ENCODE results near the gene MEGF6. TPM values are rescaled to one million over a fixed set of nuclear protein-coding genes. Genes with fewer than 3 reads are reported as not detected.
A peak's percentile ranks its signal among the peaks of the same experiment; 100 is the strongest.

Gene MEGF6
- total and polyA plus RNA-seq, 4 donors = 53.7 to 332 (median 157) TPM

DNA sequence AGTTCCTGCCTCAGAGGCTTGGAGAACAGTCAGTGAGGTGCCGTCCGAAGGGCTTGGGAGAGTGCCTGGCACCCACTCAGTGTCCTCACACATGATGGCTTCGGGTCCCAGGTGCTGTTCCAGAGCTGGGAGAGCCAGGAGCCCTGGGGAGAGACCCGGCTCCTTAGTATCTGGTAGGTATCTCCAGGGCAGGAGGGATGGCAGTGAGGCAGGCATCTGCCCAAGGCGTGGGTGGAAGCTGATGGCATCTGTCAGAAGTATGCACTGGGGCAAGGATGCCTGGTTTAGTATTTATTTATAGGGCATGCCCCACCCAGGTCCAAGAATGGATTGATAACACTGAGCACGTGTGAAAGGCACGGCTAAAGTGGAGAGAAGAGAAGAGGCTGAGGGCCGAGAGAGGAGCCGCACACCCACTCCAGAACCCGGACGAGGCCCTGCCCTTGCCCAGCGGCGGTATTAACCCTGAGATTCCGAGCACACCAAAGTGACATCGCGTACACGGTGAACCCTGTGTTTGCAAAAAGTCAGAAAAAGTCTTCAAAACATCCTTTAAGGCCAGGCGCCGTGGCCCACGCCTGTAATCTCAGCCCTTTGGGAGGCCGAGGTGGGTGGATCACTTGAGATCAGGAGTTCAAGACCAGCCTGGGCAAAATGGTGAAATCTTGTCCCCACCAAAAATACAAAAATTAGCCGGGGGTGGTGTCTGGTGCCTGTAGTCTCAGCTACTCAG, 43.4 kb upstream of the MEGF6 start:
- Histone ChIP-seq H3K27ac (ENCODE audit: low read depth in 1 of 2, low read length in 2 of 2) (no peak overlapping the region), H3K27me3 (ENCODE audit: control insufficient read depth in 1 of 2, insufficient read depth in 2 of 2, low read length in 1 of 2) (no peaks in the 10 kb centered on the region), H3K36me3 (ENCODE audit: control insufficient read depth in 1 of 2, insufficient read depth in 2 of 2, low read length in 1 of 2) (no peaks in the 10 kb centered on the region), H3K4me3 (ENCODE audit: low read length in 2 of 2) (no peak overlapping the region), H3K4me1 (ENCODE audit: control insufficient read depth in 1 of 2, insufficient read depth in 2 of 2, low read length in 2 of 2) (no peaks in the 10 kb centered on the region), H3K9me3 (ENCODE audit: control insufficient read depth, low read length) (no peaks in the 10 kb centered on the region)
- peak; percentile 21 to 44 for DNase-seq
- WGBS, 2 donors = 86 to 89% methylated on average over 22 of the region's 22 CpGs
- no peak for ATAC-seq (ENCODE audit: low FRiP score)
- intact Hi-C loops (cut with DNase I) = no loop called here

DNA sequence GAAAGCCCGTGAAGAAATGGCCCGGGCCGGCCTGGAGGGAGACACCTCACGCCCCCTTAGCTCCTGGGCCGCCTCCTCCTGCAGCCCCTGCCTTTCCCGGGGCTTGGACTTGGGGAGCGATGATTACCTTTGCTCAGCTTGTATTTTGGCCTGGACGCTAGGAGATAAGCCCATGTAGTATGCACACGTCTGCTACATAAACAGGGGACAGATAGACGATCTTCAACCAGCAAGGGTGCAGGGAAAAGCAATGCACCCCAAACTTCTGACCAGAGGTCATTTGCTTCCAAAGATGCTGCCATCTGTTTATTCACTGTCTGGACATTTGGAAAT, 41.9 kb upstream of the MEGF6 start:
- Histone ChIP-seq H3K27ac (ENCODE audit: low read depth in 1 of 2, low read length in 2 of 2) (no peak overlapping the region), H3K4me1 (ENCODE audit: control insufficient read depth in 1 of 2, insufficient read depth in 2 of 2, low read length in 2 of 2) (no peaks in the 10 kb centered on the region), H3K27me3 (ENCODE audit: control insufficient read depth in 1 of 2, insufficient read depth in 2 of 2, low read length in 1 of 2) (no peaks in the 10 kb centered on the region), H3K9me3 (ENCODE audit: control insufficient read depth, low read length) (no peaks in the 10 kb centered on the region), H3K4me3 (ENCODE audit: low read length in 2 of 2) (no peak overlapping the region), H3K36me3 (ENCODE audit: control insufficient read depth in 1 of 2, insufficient read depth in 2 of 2, low read length in 1 of 2) (no peaks in the 10 kb centered on the region)
- 51 to 58% methylated on average over 10 of the region's 10 CpGs for WGBS, 2 donors
- ATAC-seq (ENCODE audit: low FRiP score) = no peak
- intact Hi-C loops (cut with DNase I) = no loop called here
- peak in 1 of 2 donors; percentile 72 for DNase-seq

DNA sequence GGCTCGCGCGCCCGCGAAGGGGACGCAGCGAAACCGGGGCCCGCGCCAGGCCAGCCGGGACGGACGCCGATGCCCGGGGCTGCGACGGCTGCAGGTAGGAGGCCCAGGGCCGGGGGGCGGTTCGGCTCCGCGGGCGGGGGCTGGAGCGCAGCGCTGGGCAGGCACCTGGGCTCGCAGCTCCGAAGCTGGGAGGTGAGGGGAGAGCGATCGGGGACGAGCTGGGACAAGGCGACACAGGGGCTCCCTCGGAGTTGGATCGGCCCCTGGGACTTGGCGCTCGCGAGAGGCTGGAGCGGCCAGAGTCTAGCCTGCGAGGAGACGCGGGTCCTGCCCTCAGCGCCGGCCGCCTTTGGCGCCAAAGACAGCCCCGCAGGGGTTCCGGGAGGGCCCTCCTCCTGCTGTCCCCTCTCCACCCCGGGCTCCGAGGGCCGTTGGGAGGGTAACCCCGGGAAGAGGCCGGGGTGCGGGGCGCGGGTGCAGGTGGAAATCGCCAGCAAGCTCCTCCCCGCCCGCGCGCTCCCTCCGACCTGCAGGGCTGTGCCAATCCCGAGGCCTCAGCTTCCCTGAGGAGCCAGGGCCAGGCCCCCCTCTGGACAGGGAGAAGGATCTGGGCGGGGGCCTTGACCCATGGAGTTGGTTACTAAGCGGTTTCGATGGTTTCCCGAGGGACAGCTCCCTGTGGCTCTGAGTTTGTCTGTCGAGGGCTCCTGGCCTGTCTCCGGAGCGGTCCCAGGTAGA, 41.4 kb upstream of the MEGF6 start:
- intact Hi-C loops (cut with DNase I) = no loop called here
- WGBS, 2 donors = 9% methylated on average over 53 to 68 of the region's 68 CpGs
- Histone ChIP-seq H3K36me3 (ENCODE audit: control insufficient read depth in 1 of 2, insufficient read depth in 2 of 2, low read length in 1 of 2) (no peaks in the 10 kb centered on the region), H3K4me1 (ENCODE audit: control insufficient read depth in 1 of 2, insufficient read depth in 2 of 2, low read length in 2 of 2) (no peaks in the 10 kb centered on the region), H3K9me3 (ENCODE audit: control insufficient read depth, low read length) (no peaks in the 10 kb centered on the region), H3K27ac (ENCODE audit: low read depth in 1 of 2, low read length in 2 of 2) (no peak overlapping the region), H3K27me3 (ENCODE audit: control insufficient read depth in 1 of 2, insufficient read depth in 2 of 2, low read length in 1 of 2) (no peaks in the 10 kb centered on the region), H3K4me3 (ENCODE audit: low read length in 2 of 2) (peak overlapping the region in 1 of 2 donors; percentile 18)
- ATAC-seq (ENCODE audit: low FRiP score) (no peak), DNase-seq (peak; percentile 43 to 74)

DNA sequence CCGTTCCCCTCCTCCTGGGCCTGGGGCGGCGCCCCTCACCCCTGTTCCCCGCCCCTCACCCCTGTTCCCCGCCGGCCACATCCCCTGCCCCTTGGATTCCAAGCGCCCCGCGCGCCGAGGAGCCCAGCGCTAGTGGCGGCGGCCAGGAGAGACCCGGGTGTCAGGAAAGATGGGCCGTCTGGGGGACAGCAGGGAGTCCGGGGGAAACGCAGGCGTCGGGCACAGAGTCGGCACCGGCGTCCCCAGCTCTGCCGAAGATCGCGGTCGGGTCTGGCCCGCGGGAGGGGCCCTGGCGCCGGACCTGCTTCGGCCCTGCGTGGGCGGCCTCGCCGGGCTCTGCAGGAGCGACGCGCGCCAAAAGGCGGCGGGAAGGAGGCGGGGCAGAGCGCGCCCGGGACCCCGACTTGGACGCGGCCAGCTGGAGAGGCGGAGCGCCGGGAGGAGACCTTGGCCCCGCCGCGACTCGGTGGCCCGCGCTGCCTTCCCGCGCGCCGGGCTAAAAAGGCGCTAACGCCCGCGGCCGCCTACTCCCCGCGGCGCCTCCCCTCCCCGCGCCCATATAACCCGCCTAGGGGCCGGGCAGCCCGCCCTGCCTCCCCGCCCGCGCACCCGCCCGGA, 40.7 kb upstream of the MEGF6 start, which contains the start of gene TP73:
TSS of gene TP73 (plus strand) at position 587 of the 618 bp plus-strand sequence. CDS start 29,850 bp downstream, outside the sequence.
- ATAC-seq (ENCODE audit: low FRiP score) (no peak), DNase-seq (peak; percentile 44 to 78)
- peak within 1 kb of the TSS in 1 of 2 donors; percentile 18 for H3K4me3 ChIP-seq (ENCODE audit: low read length in 2 of 2)
- no peaks in the 10 kb centered on the region for H3K27me3 ChIP-seq (ENCODE audit: control insufficient read depth in 1 of 2, insufficient read depth in 2 of 2, low read length in 1 of 2)
- H3K9me3 ChIP-seq (ENCODE audit: control insufficient read depth, low read length) = no peaks in the 10 kb centered on the region
- H3K36me3 ChIP-seq (ENCODE audit: control insufficient read depth in 1 of 2, insufficient read depth in 2 of 2, low read length in 1 of 2) = peaks cover 0 to 2% of the 10 kb centered on the region in 2 donors
- H3K27ac ChIP-seq (ENCODE audit: low read depth in 1 of 2, low read length in 2 of 2) = no peak within 1 kb of the TSS
- intact Hi-C loops (cut with DNase I) = no loop called here
- 1% methylated on average over 45 to 80 of the region's 80 CpGs for WGBS, 2 donors
- no peaks in the 10 kb centered on the region for H3K4me1 ChIP-seq (ENCODE audit: control insufficient read depth in 1 of 2, insufficient read depth in 2 of 2, low read length in 2 of 2)

DNA sequence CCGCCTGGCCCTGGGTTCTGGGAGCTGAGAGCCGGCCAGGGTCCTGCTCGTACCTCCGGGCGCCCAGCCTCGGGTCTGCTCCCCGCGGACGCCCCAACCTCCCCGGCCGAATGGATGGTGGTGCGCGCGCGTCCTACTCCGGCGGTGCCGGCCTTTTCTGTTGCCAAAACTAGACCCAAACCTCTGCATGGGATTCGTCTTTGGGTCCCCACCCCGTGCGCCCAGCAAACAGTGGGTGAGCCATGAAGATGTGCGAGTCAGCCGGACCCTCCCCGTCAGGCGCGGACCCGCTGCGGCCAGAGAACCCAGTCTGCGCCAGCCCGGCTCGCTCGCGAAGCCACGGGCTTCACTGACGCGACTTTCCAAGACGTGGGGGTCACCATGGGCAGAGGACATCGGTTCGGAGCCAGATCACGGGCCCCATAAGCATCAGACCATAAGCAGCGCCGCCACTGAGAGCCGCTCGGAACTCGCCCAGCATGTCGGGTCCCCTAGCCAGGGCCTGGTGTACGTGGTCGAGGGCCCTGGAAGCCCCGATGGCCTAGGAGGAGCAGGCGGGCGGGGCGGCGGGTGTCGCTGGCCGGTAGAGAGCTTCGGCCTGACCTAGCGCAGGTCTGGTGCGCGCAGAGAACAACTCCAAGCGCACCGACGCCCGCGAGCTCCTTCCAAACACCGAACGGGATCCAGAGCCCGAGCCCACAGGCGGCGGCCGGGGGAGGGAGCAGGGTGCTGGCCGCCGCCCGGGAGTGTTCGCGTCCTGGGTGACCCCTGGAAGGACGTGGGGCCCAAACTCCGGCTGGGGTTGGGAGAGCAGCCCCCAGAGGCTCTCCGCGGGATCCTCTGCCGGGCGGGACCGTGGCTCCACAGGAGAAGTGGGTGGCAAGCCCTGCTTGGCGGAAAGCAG, 40.0 kb upstream of the MEGF6 start:
- no peaks in the 10 kb centered on the region for H3K9me3 ChIP-seq (ENCODE audit: control insufficient read depth, low read length)
- H3K27ac ChIP-seq (ENCODE audit: low read depth in 1 of 2, low read length in 2 of 2) = no peak overlapping the region
- no peaks in the 10 kb centered on the region for H3K4me1 ChIP-seq (ENCODE audit: control insufficient read depth in 1 of 2, insufficient read depth in 2 of 2, low read length in 2 of 2)
- DNase-seq = peak; percentile 50 to 78
- no peaks in the 10 kb centered on the region for H3K27me3 ChIP-seq (ENCODE audit: control insufficient read depth in 1 of 2, insufficient read depth in 2 of 2, low read length in 1 of 2)
- intact Hi-C loops (cut with DNase I) = no loop called here
- H3K36me3 ChIP-seq (ENCODE audit: control insufficient read depth in 1 of 2, insufficient read depth in 2 of 2, low read length in 1 of 2) = peaks cover 0 to 2% of the 10 kb centered on the region in 2 donors
- peak; percentile 6 for ATAC-seq (ENCODE audit: low FRiP score)
- WGBS, 2 donors = 8 to 9% methylated on average over 73 to 83 of the region's 83 CpGs
- H3K4me3 ChIP-seq (ENCODE audit: low read length in 2 of 2) = no peak overlapping the region

DNA sequence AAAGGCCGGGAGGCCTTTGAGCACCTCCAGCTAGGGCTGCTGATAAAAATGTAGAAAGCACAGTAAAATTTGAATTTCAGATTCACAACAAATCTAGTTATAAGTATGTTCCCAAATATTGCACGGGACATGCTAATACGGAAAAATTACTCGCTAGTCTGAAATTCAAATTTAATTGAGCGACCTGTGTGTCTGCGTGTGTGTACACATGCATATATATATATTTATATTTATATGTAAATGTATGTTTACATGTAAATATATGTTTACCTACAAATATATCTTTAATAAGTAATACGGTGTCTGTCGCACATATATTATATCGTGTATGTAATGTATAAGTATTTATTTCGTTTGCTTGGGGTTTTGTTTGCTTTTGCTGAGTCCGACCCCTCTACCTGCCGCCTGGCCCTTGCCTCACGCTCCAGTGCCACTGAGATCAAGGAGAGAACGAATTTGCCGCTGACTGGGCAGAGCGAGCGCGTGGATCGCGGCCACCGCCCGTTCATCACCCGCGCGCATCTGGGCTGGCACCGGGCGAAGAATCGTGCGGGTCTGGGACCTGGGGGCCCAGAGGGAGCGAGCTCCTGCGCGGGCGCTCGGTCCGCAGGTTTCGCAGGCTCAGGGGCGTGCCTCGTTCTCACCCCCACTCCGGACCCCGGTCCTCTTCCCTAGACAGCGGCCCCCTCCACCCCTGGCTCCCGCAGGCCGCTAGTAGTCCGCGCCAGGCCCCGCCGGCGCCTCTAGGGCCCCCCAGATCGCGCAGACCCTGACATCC, 39.1 kb upstream of the MEGF6 start:
- H3K9me3 ChIP-seq (ENCODE audit: control insufficient read depth, low read length) = no peaks in the 10 kb centered on the region
- WGBS, 2 donors = 10 to 11% methylated on average over 45 to 50 of the region's 50 CpGs
- no peaks in the 10 kb centered on the region for H3K4me1 ChIP-seq (ENCODE audit: control insufficient read depth in 1 of 2, insufficient read depth in 2 of 2, low read length in 2 of 2)
- H3K27ac ChIP-seq (ENCODE audit: low read depth in 1 of 2, low read length in 2 of 2) = no peak overlapping the region
- peaks cover 0 to 2% of the 10 kb centered on the region in 2 donors for H3K36me3 ChIP-seq (ENCODE audit: control insufficient read depth in 1 of 2, insufficient read depth in 2 of 2, low read length in 1 of 2)
- no peak overlapping the region for H3K4me3 ChIP-seq (ENCODE audit: low read length in 2 of 2)
- intact Hi-C loops (cut with DNase I) = no loop called here
- DNase-seq = peak in 1 of 2 donors; percentile 33
- peak; percentile 22 for ATAC-seq (ENCODE audit: low FRiP score)
- H3K27me3 ChIP-seq (ENCODE audit: control insufficient read depth in 1 of 2, insufficient read depth in 2 of 2, low read length in 1 of 2) = no peaks in the 10 kb centered on the region

DNA sequence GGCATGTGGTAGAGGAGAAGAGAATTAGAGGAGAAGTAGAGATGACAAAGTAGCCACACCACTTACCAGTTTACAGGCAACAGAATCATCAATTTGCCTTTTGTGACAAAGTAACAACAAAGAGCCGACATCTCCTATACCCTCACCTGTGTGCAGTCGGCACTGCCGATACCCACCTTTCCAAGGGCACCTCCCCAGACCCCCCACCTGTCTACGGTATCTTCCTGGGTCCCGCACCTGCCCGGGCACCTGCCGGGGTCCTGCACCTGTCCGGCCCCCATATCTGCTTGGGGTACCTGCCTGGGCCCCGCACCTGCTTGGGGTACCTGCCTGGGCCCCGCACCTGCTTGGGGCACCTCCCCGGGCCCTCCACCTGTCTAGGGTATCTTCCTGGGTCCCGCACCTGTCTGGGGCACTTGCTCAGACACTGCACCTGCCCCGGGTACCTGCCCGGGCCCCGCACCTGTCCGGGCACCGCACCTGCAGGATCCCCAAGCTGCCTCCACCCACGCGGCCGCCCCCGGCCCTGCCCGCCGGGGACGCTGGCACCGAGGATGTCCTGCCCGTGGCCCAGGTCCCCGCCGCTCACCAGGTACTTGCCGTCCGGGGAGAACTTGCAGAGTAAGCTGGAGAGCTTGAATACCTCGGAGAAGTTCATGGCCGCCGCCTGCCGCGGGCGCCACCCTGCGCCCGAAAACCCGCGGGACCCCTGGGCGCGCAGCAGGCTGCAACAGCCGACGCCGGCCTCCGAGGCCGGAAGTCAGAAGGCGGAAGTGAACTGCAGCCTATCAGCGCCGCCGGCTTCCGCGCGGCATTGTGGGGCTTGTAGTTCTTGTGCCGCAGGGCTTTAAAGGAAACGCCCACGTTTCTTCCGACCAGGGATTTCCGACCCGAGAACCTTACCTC, 38.3 kb upstream of the MEGF6 start, which contains the start of gene WRAP73:
TSS of gene WRAP73 (minus strand) at position 762 of the 906 bp plus-strand sequence. CDS start at position 658, 104 bp downstream.
- ATAC-seq (ENCODE audit: low FRiP score) (peak; percentile 92), DNase-seq (peak; percentile 92 to 96)
- Histone ChIP-seq H3K4me1 (ENCODE audit: control insufficient read depth in 1 of 2, insufficient read depth in 2 of 2, low read length in 2 of 2) (no peaks in the 10 kb centered on the region), H3K36me3 (ENCODE audit: control insufficient read depth in 1 of 2, insufficient read depth in 2 of 2, low read length in 1 of 2) (peaks cover 0 to 6% of the 10 kb centered on the region in 2 donors), H3K4me3 (ENCODE audit: low read length in 2 of 2) (peak within 1 kb of the TSS; percentile 52 to 99), H3K9me3 (ENCODE audit: control insufficient read depth, low read length) (no peaks in the 10 kb centered on the region), H3K27ac (ENCODE audit: low read depth in 1 of 2, low read length in 2 of 2) (no peak within 1 kb of the TSS), H3K27me3 (ENCODE audit: control insufficient read depth in 1 of 2, insufficient read depth in 2 of 2, low read length in 1 of 2) (no peaks in the 10 kb centered on the region)
- intact Hi-C loops (cut with DNase I) = no loop called here
- WGBS, 2 donors = 3% methylated on average over 58 to 60 of the region's 60 CpGs
